HepG2 (cell line): Measurements from ENCODE around the gene ZFP64. TPM values are rescaled to one million over a fixed set of nuclear protein-coding genes. Genes with fewer than 3 reads are reported as not detected.

ENCODE experiments used
- ATAC-seq: fragments of 200-7000 bp; cut with Tn5 transposase; 3 replicates; pipeline ENCODE4 v1.9.1; 2020; ENCODE audit warnings: mild to moderate bottlenecking, moderate library complexity
- BruUV-seq: library from RNA; stranded (reverse); fragments of 400-500 nt; replicated peaks from 2 replicates; lab custom pipeline; 2021; lab: Mats Ljungman, UMichigan
- CTCF ChIA-PET: fragments of 300-600 bp; formaldehyde crosslinking; extraction: SDS; loops from one replicate; lab custom pipeline; 2021; ENCODE audit warnings: low total read pairs, inconsistent platforms, low intra/inter-chr PET ratio; lab: Yijun Ruan, JAX
- POLR2A ChIA-PET: fragments of 350-600 bp; sonication (Branson Sonifier 250); formaldehyde crosslinking; loops from one replicate; lab custom pipeline; 2020; ENCODE audit warnings: antibody characterized with exemption, inconsistent platforms; lab: Yijun Ruan, JAX
- DNase-seq: peaks from one replicate; pipeline ENCODE4 v3.0.0-alpha.2; 2015; ENCODE audit warnings: low spot score
- FAIRE-seq: peaks from 3 replicates; lab custom pipeline; 2011; peaks lifted over from hg19 to GRCh38; lab: Jason Lieb, UNC
- H2AFZ ChIP-seq: one replicate; pipeline ENCODE4 v1.6.1; 2011; ENCODE audit warnings: low read length, inconsistent platforms
- H3K27ac ChIP-seq: fragments of 300-600 bp; 3 replicates; pipeline ENCODE4 v1.8.0; 2011; ENCODE audit warnings: mixed run types, mild to moderate bottlenecking, mixed read lengths, low read length, inconsistent platforms; ENCODE audit not compliant: insufficient read depth; ENCODE audit errors: extremely low read length
- H3K27me3 ChIP-seq, 2 experiments: fragments of 200-600 bp in 1 of 2; 2 replicates in 1 of 2; 3 replicates in 1 of 2; pipeline versions ENCODE4 v1.6.0 to v1.8.0; 2011; ENCODE audit warnings: low read length in 2 of 2, mild to moderate bottlenecking in 2 of 2, moderate library complexity in 2 of 2, inconsistent platforms in 1 of 2; ENCODE audit not compliant: insufficient read depth in 2 of 2, control insufficient read depth in 1 of 2
- H3K36me3 ChIP-seq, 2 experiments: fragments of 200-600 bp in 1 of 2; replicated peaks in 1 of 2; 2 replicates in 1 of 2; 3 replicates in 1 of 2; pipeline versions ENCODE4 v1.5.1 to v1.8.0; 2011; ENCODE audit warnings: low read length in 2 of 2, inconsistent platforms in 1 of 2; ENCODE audit not compliant: insufficient read depth in 2 of 2, control insufficient read depth in 1 of 2
- H3K4me1 ChIP-seq: 2 replicates; pipeline ENCODE4 v1.5.1; 2012; ENCODE audit warnings: low read length, inconsistent platforms; ENCODE audit not compliant: insufficient read depth
- H3K4me2 ChIP-seq: 2 replicates; pipeline ENCODE4 v1.6.0; 2011; ENCODE audit warnings: low read depth, low read length, inconsistent platforms
- H3K4me3 ChIP-seq, 3 experiments: fragments of 200-600 bp in 1 of 3; sonication (generic), shearing (Covaris generic) in 1 of 3; replicated peaks in 1 of 3; 2 replicates each; pipeline ENCODE4 v1.5.1; 2011 to 2016; ENCODE audit warnings: low read length in 3 of 3, inconsistent platforms in 2 of 3, low read depth in 2 of 3, mild to moderate bottlenecking in 2 of 3, control low read depth in 1 of 3, mixed read lengths in 1 of 3; ENCODE audit not compliant: insufficient read depth in 1 of 3
- H3K79me2 ChIP-seq: one replicate; pipeline ENCODE4 v1.6.1; 2011; ENCODE audit warnings: low read length, inconsistent platforms; ENCODE audit not compliant: insufficient read depth
- H3K9ac ChIP-seq: 2 replicates; pipeline ENCODE4 v1.6.0; 2011; ENCODE audit warnings: mild to moderate bottlenecking, low read depth, low read length, inconsistent platforms; ENCODE audit not compliant: insufficient read depth
- H3K9me3 ChIP-seq: 2 replicates; pipeline ENCODE4 v1.5.1; 2012; ENCODE audit warnings: mild to moderate bottlenecking, low read length
- H4K20me1 ChIP-seq: 2 replicates; pipeline ENCODE4 v1.6.0; 2011; ENCODE audit warnings: inconsistent platforms, mild to moderate bottlenecking, low read length, moderate library complexity; ENCODE audit not compliant: insufficient read depth
- DNMT1 ChIP-seq: sonication (generic); formaldehyde crosslinking; IDR thresholded peaks from 2 replicates; pipeline ENCODE4 v1.5.1; 2020; ENCODE audit warnings: mild to moderate bottlenecking, missing genetic modification reagents
- HNRNPK ChIP-seq: fragments of 200-400 bp; formaldehyde crosslinking; IDR thresholded peaks from 2 replicates; pipeline ENCODE4 v1.6.1; 2018; ENCODE audit warnings: low read length, low read depth, moderate library complexity, mild to moderate bottlenecking; ENCODE audit not compliant: poor library complexity, severe bottlenecking
- IKZF1 ChIP-seq: fragments of 450-650 bp; IDR thresholded peaks from 2 replicates; pipeline ENCODE4 v1.7.1; 2016
- KAT2B ChIP-seq: fragments of 150-350 bp; IDR thresholded peaks from 2 replicates; pipeline ENCODE4 v1.6.1; 2014; ENCODE audit warnings: low read depth, low read length, borderline replicate concordance
- NR2F1 ChIP-seq, 2 experiments: fragments of 450-650 bp in 1 of 2; formaldehyde crosslinking in 1 of 2; IDR thresholded peaks; 2 replicates each; pipeline versions ENCODE4 v1.5.0 to v1.6.1; 2016 to 2020; ENCODE audit warnings: mild to moderate bottlenecking in 1 of 2, missing compliant biosample characterization in 1 of 2, missing genetic modification reagents in 1 of 2, moderate library complexity in 1 of 2
- PLRG1 ChIP-seq: fragments of 450-650 bp; conservative IDR thresholded peaks from 2 replicates; pipeline ENCODE4 v1.6.1; 2016
- RFX1 ChIP-seq: fragments of 450-650 bp; IDR thresholded peaks from 2 replicates; pipeline ENCODE4 v1.6.1; 2017
- RXRA ChIP-seq: sonication (generic); formaldehyde crosslinking; IDR thresholded peaks from 2 replicates; pipeline ENCODE4 v1.5.1; 2020; ENCODE audit warnings: missing genetic modification reagents
- WGBS: methylation state at CpG from one replicate; pipeline ENCODE4 v1.1.6; 2017; ENCODE audit warnings: low lambda C conversion rate; 5-methylcytosine and 5-hydroxymethylcytosine counted together
- in situ Hi-C: cut with HindIII; loops from 2 replicates; pipeline ENCODE4 v1.10.0; 2017; ENCODE audit warnings: low pct_unique_long_range_greater_than_20kb; ENCODE audit not compliant: extremely low pct_ligation_motif_present
- intact Hi-C: fragments of 100-400 bp; cut with micrococcal nuclease; formaldehyde crosslinking; loops from one replicate; pipeline ENCODE4 v1.10.0; 2022; ENCODE audit not compliant: unreplicated experiment
- polyA plus RNA-seq, 8 experiments: library from polyadenylated mRNA; depleted of rRNA in 3 of 8; stranded (reverse) in 7 of 8; unstranded in 1 of 8; fragments of >200 nt; fragmentation: Illumina TruSeq in 4 of 8; extraction: Trizol in 4 of 8; gene quantifications; 2 replicates each; pipeline versions ENCODE4 v1.2.1 to v1.2.3, GENCODE V29; 2011 to 2016; ENCODE audit warnings: low read depth in 4 of 8, missing spikeins in 1 of 8, mixed read lengths in 1 of 8; ENCODE audit not compliant: insufficient read depth in 1 of 8
- total RNA-seq, 5 experiments: library from RNA; depleted of rRNA; stranded (reverse); fragments of >200 nt; fragmentation: Illumina TruSeq; extraction: Trizol; gene quantifications; 2 replicates each; pipeline ENCODE4 v1.2.3, GENCODE V29; 2016; ENCODE audit warnings: low read depth in 1 of 5
- TF ChIP-seq, protein P1 (sequence below): sonication (generic); formaldehyde crosslinking; IDR thresholded peaks from 2 replicates; pipeline ENCODE4 v1.8.0; 2022; ENCODE audit warnings: missing genetic modification reagents, mild to moderate bottlenecking, borderline replicate concordance
- TF ChIP-seq, protein P2 (sequence below): sonication (generic); formaldehyde crosslinking; IDR thresholded peaks from 2 replicates; pipeline ENCODE4 v1.4.0; 2020; ENCODE audit warnings: missing genetic modification reagents, borderline replicate concordance

ZFP64 gene
- total and polyA plus RNA-seq, 2 of the 13 experiments (the other 11 are each of a cell fraction or from before 2014, with no cell fraction given): 12.0 to 24.3 TPM

DNA sequence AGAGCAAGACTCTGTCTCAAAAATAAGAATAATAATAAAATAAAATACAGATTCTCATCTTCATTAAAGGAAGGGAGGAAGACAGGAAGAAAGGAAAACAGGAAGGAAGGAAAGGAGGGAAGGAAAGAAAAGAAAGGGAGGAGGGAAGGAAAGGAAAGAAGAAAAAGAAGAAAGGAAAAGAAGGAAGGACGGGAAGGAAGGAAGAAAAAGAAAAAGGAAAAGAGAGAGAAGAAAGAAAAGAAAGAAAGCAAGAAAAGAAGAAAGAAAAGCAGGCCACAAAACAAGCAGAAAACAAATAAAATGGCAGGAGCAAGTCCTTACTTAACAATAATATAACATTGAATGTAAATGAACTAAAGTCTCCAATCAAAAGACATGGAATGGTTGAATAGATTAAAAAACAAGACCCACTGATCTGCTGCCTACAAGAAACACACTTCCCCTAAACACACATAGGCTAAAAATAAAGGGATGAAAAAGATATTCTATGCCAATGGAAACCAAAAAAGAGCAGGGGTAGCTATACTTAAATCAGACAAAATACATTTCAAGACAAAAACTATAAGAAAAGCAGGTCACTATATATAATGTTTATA, 60.4 kb downstream of the ZFP64 start:
- FAIRE-seq: no peak

More for the DNA sequence above, 60.4 kb downstream of the ZFP64 start:
- Histone ChIP-seq H3K4me1 (no peaks in the 10 kb centered on the region), H3K27me3 (no peaks in the 10 kb centered on the region), H2AFZ (no peak overlapping the region), H3K36me3 (no peaks in the 10 kb centered on the region), H3K4me2 (no peak overlapping the region), H3K27ac (no peak overlapping the region), H3K79me2 (no peaks in the 10 kb centered on the region), H3K4me3 (no peak overlapping the region), H3K9ac (no peak overlapping the region), H4K20me1 (no peaks in the 10 kb centered on the region)
- 56% methylated on average over 1 of the region's 1 CpG for WGBS
- BruUV-seq: no TSS peak
- intact Hi-C loops (no loop called here), in situ Hi-C loops (no loop called here)
- ATAC-seq (no peak), DNase-seq (no peak)
- ChIA-PET POLR2A (no interaction called here), CTCF (no interaction called here)
- 0 out of 2 replicates have a peak, but pooled peaks have one; percentile 76 for TF ChIP-seq IKZF1
- TF ChIP-seq RXRA (CRISPR knock-in tag): no peak
- TF ChIP-seq DNMT1 (CRISPR knock-in tag): no peak
- TF ChIP-seq PLRG1: 0 out of 2 replicates have a peak, but pooled peaks have one; percentile 68
- TF ChIP-seq, protein P1, sequence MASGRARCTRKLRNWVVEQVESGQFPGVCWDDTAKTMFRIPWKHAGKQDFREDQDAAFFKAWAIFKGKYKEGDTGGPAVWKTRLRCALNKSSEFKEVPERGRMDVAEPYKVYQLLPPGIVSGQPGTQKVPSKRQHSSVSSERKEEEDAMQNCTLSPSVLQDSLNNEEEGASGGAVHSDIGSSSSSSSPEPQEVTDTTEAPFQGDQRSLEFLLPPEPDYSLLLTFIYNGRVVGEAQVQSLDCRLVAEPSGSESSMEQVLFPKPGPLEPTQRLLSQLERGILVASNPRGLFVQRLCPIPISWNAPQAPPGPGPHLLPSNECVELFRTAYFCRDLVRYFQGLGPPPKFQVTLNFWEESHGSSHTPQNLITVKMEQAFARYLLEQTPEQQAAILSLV (CRISPR knock-in tag): no peak
- no peak for TF ChIP-seq KAT2B
- TF ChIP-seq, protein P2, sequence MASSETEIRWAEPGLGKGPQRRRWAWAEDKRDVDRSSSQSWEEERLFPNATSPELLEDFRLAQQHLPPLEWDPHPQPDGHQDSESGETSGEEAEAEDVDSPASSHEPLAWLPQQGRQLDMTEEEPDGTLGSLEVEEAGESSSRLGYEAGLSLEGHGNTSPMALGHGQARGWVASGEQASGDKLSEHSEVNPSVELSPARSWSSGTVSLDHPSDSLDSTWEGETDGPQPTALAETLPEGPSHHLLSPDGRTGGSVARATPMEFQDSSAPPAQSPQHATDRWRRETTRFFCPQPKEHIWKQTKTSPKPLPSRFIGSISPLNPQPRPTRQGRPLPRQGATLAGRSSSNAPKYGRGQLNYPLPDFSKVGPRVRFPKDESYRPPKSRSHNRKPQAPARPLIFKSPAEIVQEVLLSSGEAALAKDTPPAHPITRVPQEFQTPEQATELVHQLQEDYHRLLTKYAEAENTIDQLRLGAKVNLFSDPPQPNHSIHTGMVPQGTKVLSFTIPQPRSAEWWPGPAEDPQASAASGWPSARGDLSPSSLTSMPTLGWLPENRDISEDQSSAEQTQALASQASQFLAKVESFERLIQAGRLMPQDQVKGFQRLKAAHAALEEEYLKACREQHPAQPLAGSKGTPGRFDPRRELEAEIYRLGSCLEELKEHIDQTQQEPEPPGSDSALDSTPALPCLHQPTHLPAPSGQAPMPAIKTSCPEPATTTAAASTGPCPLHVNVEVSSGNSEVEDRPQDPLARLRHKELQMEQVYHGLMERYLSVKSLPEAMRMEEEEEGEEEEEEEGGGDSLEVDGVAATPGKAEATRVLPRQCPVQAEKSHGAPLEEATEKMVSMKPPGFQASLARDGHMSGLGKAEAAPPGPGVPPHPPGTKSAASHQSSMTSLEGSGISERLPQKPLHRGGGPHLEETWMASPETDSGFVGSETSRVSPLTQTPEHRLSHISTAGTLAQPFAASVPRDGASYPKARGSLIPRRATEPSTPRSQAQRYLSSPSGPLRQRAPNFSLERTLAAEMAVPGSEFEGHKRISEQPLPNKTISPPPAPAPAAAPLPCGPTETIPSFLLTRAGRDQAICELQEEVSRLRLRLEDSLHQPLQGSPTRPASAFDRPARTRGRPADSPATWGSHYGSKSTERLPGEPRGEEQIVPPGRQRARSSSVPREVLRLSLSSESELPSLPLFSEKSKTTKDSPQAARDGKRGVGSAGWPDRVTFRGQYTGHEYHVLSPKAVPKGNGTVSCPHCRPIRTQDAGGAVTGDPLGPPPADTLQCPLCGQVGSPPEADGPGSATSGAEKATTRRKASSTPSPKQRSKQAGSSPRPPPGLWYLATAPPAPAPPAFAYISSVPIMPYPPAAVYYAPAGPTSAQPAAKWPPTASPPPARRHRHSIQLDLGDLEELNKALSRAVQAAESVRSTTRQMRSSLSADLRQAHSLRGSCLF (CRISPR knock-in tag): no peak
- no peak for TF ChIP-seq HNRNPK
- TF ChIP-seq RFX1: no peak
- TF ChIP-seq NR2F1 (CRISPR knock-in tag; IDR thresholded peaks at IDR 0.05): no peak
- TF ChIP-seq, all 625 proteins: peak for 2
- H3K9me3 ChIP-seq: no peaks in the 10 kb centered on the region
